Fibroblast of lung (primary cell): ENCODE measurements around the gene GPR12. TPM values are rescaled to one million over a fixed set of nuclear protein-coding genes. Genes with fewer than 3 reads are reported as not detected.

Experiments
- DNase-seq, 2 donors: peaks; one replicate each; pipeline versions ENCODE4 v3.0.0 to v3.0.0-alpha.2; 2010; ENCODE audit warnings: low read depth in 2 of 2
- H2AFZ ChIP-seq: 2 replicates; pipeline ENCODE4 v1.5.1; 2012; ENCODE audit warnings: low read length, control low read depth, inconsistent platforms
- H3K27ac ChIP-seq: 2 replicates; pipeline ENCODE4 v1.5.1; 2011; ENCODE audit warnings: low read length, control low read depth; ENCODE audit not compliant: insufficient read depth
- H3K27me3 ChIP-seq: 2 replicates; pipeline ENCODE4 v1.5.1; 2011; ENCODE audit warnings: mild to moderate bottlenecking, low read length; ENCODE audit not compliant: control insufficient read depth, insufficient read depth
- H3K36me3 ChIP-seq: 2 replicates; pipeline ENCODE4 v1.5.1; 2011; ENCODE audit warnings: low read length; ENCODE audit not compliant: control insufficient read depth, insufficient read depth
- H3K4me1 ChIP-seq: 2 replicates; pipeline ENCODE4 v1.5.1; 2011; ENCODE audit warnings: low read length; ENCODE audit not compliant: control insufficient read depth, insufficient read depth; ENCODE audit errors: extremely low read depth
- H3K4me2 ChIP-seq: 2 replicates; pipeline ENCODE4 v1.5.1; 2011; ENCODE audit warnings: low read length, control low read depth; ENCODE audit not compliant: insufficient read depth; ENCODE audit errors: extremely low read depth
- H3K4me3 ChIP-seq, 4 experiments: fragments of 200-600 bp in 1 of 4; sonication (generic) in 1 of 4; replicated peaks in 1 of 4; 2 replicates each; pipeline ENCODE4 v1.5.1; 2011 to 2016; ENCODE audit warnings: low read length in 4 of 4, low read depth in 3 of 4, mild to moderate bottlenecking in 3 of 4, control low read depth in 2 of 4, inconsistent platforms in 1 of 4, mixed read lengths in 1 of 4; ENCODE audit not compliant: insufficient read depth in 1 of 4; ENCODE audit errors: control extremely low read depth in 1 of 4
- H3K79me2 ChIP-seq: 2 replicates; pipeline ENCODE4 v1.5.1; 2012; ENCODE audit warnings: mild to moderate bottlenecking, low read length, inconsistent platforms; ENCODE audit not compliant: control insufficient read depth, insufficient read depth
- H3K9ac ChIP-seq: 2 replicates; pipeline ENCODE4 v1.5.1; 2011; ENCODE audit warnings: mild to moderate bottlenecking, low read length, control low read depth; ENCODE audit not compliant: insufficient read depth
- H3K9me3 ChIP-seq: 2 replicates; pipeline ENCODE4 v1.5.1; 2012; ENCODE audit warnings: low read depth, low read length; ENCODE audit not compliant: control insufficient read depth, insufficient read depth
- H4K20me1 ChIP-seq: 2 replicates; pipeline ENCODE4 v1.5.1; 2011; ENCODE audit warnings: low read length; ENCODE audit not compliant: control insufficient read depth, insufficient read depth; ENCODE audit errors: extremely low read depth
- CTCF ChIP-seq, 2 donors: IDR thresholded peaks in 1 of 2; conservative IDR thresholded peaks in 1 of 2; 1 replicate in 1 of 2; 2 replicates in 1 of 2; pipeline ENCODE4 v1.5.1; 2011 to 2012; ENCODE audit warnings: low read length in 2 of 2, control low read depth in 1 of 2, inconsistent platforms in 1 of 2, low read depth in 1 of 2, mild to moderate bottlenecking in 1 of 2
- EZH2 ChIP-seq: IDR thresholded peaks from 2 replicates; pipeline ENCODE4 v1.5.1; 2012; ENCODE audit warnings: low read length, control low read depth, mild to moderate bottlenecking; ENCODE audit errors: missing control alignments
- polyA plus RNA-seq, 2 donors: library from polyadenylated mRNA; depleted of rRNA in 1 of 2; stranded (reverse) in 1 of 2; unstranded in 1 of 2; fragments of >200 nt; gene quantifications; 2 replicates each; pipeline ENCODE4 v1.2.1, GENCODE V29; 2011 to 2012; ENCODE audit warnings: missing spikeins in 1 of 2
- total RNA-seq: library from RNA; depleted of rRNA; stranded (reverse); fragments of >200 nt; gene quantifications from 2 replicates; pipeline ENCODE4 v1.2.1, GENCODE V29; 2014

Gene GPR12
- total and polyA plus RNA-seq, 2 donors (not counting 1 experiment from before 2014, with no cell fraction given), result not detected

DNA sequence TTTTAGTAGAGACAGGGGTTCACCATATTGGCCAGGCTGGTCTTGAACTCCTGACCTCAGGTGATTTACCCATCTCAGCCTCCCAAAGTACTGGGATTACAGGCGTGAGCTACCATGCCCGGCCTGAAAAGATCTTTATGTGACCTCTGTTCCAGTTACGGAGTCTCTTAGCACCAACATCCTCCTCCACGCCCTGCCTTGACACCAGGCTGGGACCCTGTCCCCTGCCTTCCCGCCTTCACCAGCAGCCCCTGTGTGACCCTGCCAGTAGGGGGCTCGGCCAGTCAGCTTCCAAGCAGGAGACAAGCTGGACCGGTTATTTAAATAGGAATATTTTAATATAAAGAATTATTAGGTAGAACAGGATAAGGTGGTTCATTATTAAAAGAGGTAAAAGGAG is 54.2 kb downstream of the GPR12 start:
- no peak overlapping the region for H3K9ac ChIP-seq
- no peaks in the 10 kb centered on the region for H3K4me1 ChIP-seq
- no peaks in the 10 kb centered on the region for H3K79me2 ChIP-seq
- H2AFZ ChIP-seq, result no peak overlapping the region
- TF ChIP-seq EZH2 (no peak), CTCF (conservative IDR thresholded peaks at IDR 0.05 in 1 of 2, IDR thresholded peaks at IDR 0.05 in 1 of 2; ENCODE audit: low read depth in 1 of 2, low read length in 2 of 2) (no peak)
- H3K4me2 ChIP-seq, result no peak overlapping the region
- no peaks in the 10 kb centered on the region for H3K36me3 ChIP-seq
- H3K4me3 ChIP-seq, result no peak overlapping the region
- H3K27me3 ChIP-seq, result peaks cover 4% of the 10 kb centered on the region
- no peaks in the 10 kb centered on the region for H3K9me3 ChIP-seq
- DNase-seq, result no peak
- H4K20me1 ChIP-seq, result no peaks in the 10 kb centered on the region
- H3K27ac ChIP-seq, result no peak overlapping the region

DNA sequence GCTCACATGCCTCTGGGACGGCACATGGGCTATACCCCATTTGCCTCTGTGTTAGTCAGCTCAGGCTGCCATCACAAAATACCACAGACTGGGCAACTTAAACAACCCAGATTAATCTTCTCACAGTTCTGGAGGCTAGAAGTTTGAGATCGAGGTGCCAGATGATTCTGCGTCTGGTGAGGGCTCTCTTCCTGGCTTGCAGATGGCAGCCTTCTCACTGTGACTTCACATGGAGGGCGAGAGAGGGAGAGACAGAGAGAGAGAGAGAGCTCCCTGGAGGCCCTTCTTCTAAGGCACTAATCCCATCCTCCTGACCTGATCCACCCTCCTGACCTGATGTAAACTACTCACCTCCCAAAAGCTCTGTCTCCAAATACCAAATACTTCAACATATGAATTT is 55.0 kb downstream of the GPR12 start:
- no peak for TF ChIP-seq CTCF (conservative IDR thresholded peaks at IDR 0.05 in 1 of 2, IDR thresholded peaks at IDR 0.05 in 1 of 2; ENCODE audit: low read depth in 1 of 2, low read length in 2 of 2)
- no peak for TF ChIP-seq EZH2
- Histone ChIP-seq H3K36me3 (no peaks in the 10 kb centered on the region), H3K4me2 (no peak overlapping the region), H4K20me1 (no peaks in the 10 kb centered on the region), H3K9me3 (no peaks in the 10 kb centered on the region), H3K27me3 (no peaks in the 10 kb centered on the region), H2AFZ (no peak overlapping the region), H3K9ac (no peak overlapping the region), H3K4me3 (no peak overlapping the region), H3K79me2 (no peaks in the 10 kb centered on the region), H3K4me1 (no peaks in the 10 kb centered on the region), H3K27ac (no peak overlapping the region)
- no peak for DNase-seq

Other genes with a start within 250 kb of the GPR12 start
- 16.2 and 18.2 TPM in 2 replicates for gene WASF3, start 203.1 kb downstream of the GPR12 start, total RNA-seq
- 10.5 and 19.5 TPM in 2 replicates for gene WASF3, start 203.1 kb downstream of the GPR12 start, polyA plus RNA-seq